Colonic mucosa (tissue), 4 donors: ENCODE measurements around the gene SART3. TPM values are rescaled to one million over a fixed set of nuclear protein-coding genes. Genes with fewer than 3 reads are reported as not detected.
A peak's percentile ranks its signal among the peaks of the same experiment; 100 is the strongest.

Source experiments
- DNase-seq: peaks from one replicate; pipeline ENCODE4 v3.0.0-alpha.2; 2020
- H3K27ac ChIP-seq: fragments of 200-600 bp; one replicate; pipeline ENCODE4 v1.8.0; 2021
- H3K27me3 ChIP-seq: fragments of 200-600 bp; one replicate; pipeline ENCODE4 v1.8.0; 2021
- H3K36me3 ChIP-seq: fragments of 200-600 bp; one replicate; pipeline ENCODE4 v1.8.0; 2021
- H3K4me1 ChIP-seq: fragments of 200-600 bp; one replicate; pipeline ENCODE4 v1.8.0; 2021; ENCODE audit warnings: mild to moderate bottlenecking
- H3K4me3 ChIP-seq: fragments of 200-600 bp; one replicate; pipeline ENCODE4 v1.8.0; 2021
- H3K9ac ChIP-seq, 2 donors: one replicate each; pipeline ENCODE4 v1.7.0; 2013; ENCODE audit warnings: control low read depth in 2 of 2, low read depth in 2 of 2, low read length in 2 of 2
- H3K9me3 ChIP-seq: fragments of 200-600 bp; one replicate; pipeline ENCODE4 v1.8.0; 2021
- CTCF ChIP-seq: fragments of 200-600 bp; IDR thresholded peaks from one replicate; pipeline ENCODE4 v1.8.0; 2022; ENCODE audit warnings: antibody characterized with exemption, mild to moderate bottlenecking
- intact Hi-C: fragments of 100-400 bp; cut with DNase I; formaldehyde crosslinking; loops from one replicate; pipeline ENCODE4 v1.14.1; 2022
- total RNA-seq, 2 donors: library from RNA; stranded (reverse); fragmentation: NEBNext Ultra II Directional in 1 of 2; extraction: Animal tissue kit (Norgen Biotek cat#: 25700) in 1 of 2; gene quantifications; one replicate each; pipeline ENCODE4 v1.2.1, GENCODE V29; 2021
- donor health status: healthy.
- donor health status: DM: no; HTN: no; CAD: no.
- donor health status: DM: no; HTN: no; CAD: no.

SART3 gene
- total RNA-seq, 2 donors from 2014 or later: 41.1 to 64.9 TPM

- intact Hi-C loops: loop anchor here (10.0 kb wide), 2 partner anchors 238 to 388 kb away; no protein-coding TSS in a partner anchor
- peak; percentile 9 for DNase-seq
- Histone ChIP-seq H3K27ac (peak overlapping the region; percentile 38), H3K27me3 (no peaks in the 10 kb centered on the region), H3K4me1 (peaks cover 4% of the 10 kb centered on the region), H3K9me3 (no peaks in the 10 kb centered on the region), H3K4me3 (no peak overlapping the region), H3K9ac (no peak overlapping the region), H3K36me3 (peaks cover 4% of the 10 kb centered on the region)
- no peak for TF ChIP-seq CTCF
Measured at GRCh38 chr12:108566452-108566851, 5.5 kb upstream of the SART3 start.

GRCh38 chr12:108565976-108566375 is 5.0 kb upstream of the SART3 start:
- H3K36me3 ChIP-seq: peaks cover 4% of the 10 kb centered on the region
- no peak overlapping the region for H3K9ac ChIP-seq
- H3K27me3 ChIP-seq: no peaks in the 10 kb centered on the region
- TF ChIP-seq CTCF: no peak
- H3K9me3 ChIP-seq: no peaks in the 10 kb centered on the region
- no peak overlapping the region for H3K4me3 ChIP-seq
- intact Hi-C loops: loop anchor here (10.0 kb wide), 2 partner anchors 239 to 389 kb away; no protein-coding TSS in a partner anchor
- H3K27ac ChIP-seq: peak overlapping the region; percentile 38
- H3K4me1 ChIP-seq: peaks cover 4% of the 10 kb centered on the region
- peak; percentile 71 for DNase-seq

GRCh38 chr12:108565146-108565545 is 4.2 kb upstream of the SART3 start:
- peaks cover 4% of the 10 kb centered on the region for H3K36me3 ChIP-seq
- H3K4me1 ChIP-seq: peaks cover 4% of the 10 kb centered on the region
- peak; percentile 15 for DNase-seq
- H3K27me3 ChIP-seq: no peaks in the 10 kb centered on the region
- H3K9ac ChIP-seq: no peak overlapping the region
- no peak overlapping the region for H3K4me3 ChIP-seq
- intact Hi-C loops: loop anchor here (10.0 kb wide), 2 partner anchors 240 to 390 kb away; no protein-coding TSS in a partner anchor
- TF ChIP-seq CTCF: no peak
- H3K27ac ChIP-seq: no peak overlapping the region
- no peaks in the 10 kb centered on the region for H3K9me3 ChIP-seq

- peaks cover 7% of the 10 kb centered on the region for H3K4me1 ChIP-seq
- no peak overlapping the region for H3K27ac ChIP-seq
- intact Hi-C loops: loop anchor here (10.0 kb wide), 2 partner anchors 240 to 390 kb away; no protein-coding TSS in a partner anchor
- no peaks in the 10 kb centered on the region for H3K9me3 ChIP-seq
- H3K4me3 ChIP-seq: no peak overlapping the region
- TF ChIP-seq CTCF: no peak
- no peaks in the 10 kb centered on the region for H3K27me3 ChIP-seq
- peak; percentile 18 for DNase-seq
- H3K36me3 ChIP-seq: peaks cover 4% of the 10 kb centered on the region
- H3K9ac ChIP-seq: no peak overlapping the region
Measured at GRCh38 chr12:108564724-108565123, 3.8 kb upstream of the SART3 start.

GRCh38 chr12:108563804-108564151 is 2.8 kb upstream of the SART3 start:
- no peak for TF ChIP-seq CTCF
- H3K9me3 ChIP-seq: no peaks in the 10 kb centered on the region
- intact Hi-C loops: loop anchor here (2.0 to 10.0 kb wide), 3 partner anchors 55 to 391 kb away; no protein-coding TSS in a partner anchor
- peak overlapping the region in 1 of 2 donors; percentile 100 for H3K9ac ChIP-seq
- H3K27ac ChIP-seq: no peak overlapping the region
- H3K4me3 ChIP-seq: peak overlapping the region; percentile 86
- H3K4me1 ChIP-seq: peaks cover 14% of the 10 kb centered on the region
- peaks cover 4% of the 10 kb centered on the region for H3K36me3 ChIP-seq
- DNase-seq: no peak
- H3K27me3 ChIP-seq: no peaks in the 10 kb centered on the region
